T1000 (cell line): ENCODE measurements around the gene MYO7B.
"Not testable (repeated sequence)": the region's sequence is repeated elsewhere in the genome, so short reads cannot be mapped to it uniquely, and the experiment has no call there.

Source experiments
- DNase-seq: peaks from one replicate; lab custom pipeline; 2025; ENCODE audit warnings: mixed read lengths; lab: John Stamatoyannopoulos, UW

The MYO7B gene

GRCh38 chr2:127552846-127553245, 17.4 kb downstream of the MYO7B start:
- DNase-seq: no peak

- no peak for DNase-seq
These were observed 23.4 kb downstream of the MYO7B start for GRCh38 chr2:127558911-127559310.

GRCh38 chr2:127559454-127559853, 24.0 kb downstream of the MYO7B start:
- no peak for DNase-seq

GRCh38 chr2:127560201-127560930, 24.9 kb downstream of the MYO7B start:
- peak; percentile 58 for DNase-seq

DNA sequence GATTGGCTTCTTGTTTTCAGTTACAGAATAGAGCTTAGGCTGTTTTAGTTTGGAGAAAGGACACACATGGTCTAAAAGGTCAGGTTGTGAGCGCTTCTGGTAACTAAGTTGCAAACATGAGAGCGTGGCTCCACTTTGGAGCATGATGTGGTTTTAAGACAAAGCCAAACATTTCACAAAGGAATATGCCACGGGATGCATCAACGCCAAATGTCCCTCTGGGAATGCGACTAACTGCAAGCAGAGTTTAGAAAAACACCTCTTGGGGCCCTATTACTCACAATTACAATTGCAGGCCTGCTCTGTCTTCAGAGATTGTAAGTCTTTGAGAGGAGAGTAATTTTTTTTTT, 25.4 kb downstream of the MYO7B start:
- DNase-seq: no peak

DNA sequence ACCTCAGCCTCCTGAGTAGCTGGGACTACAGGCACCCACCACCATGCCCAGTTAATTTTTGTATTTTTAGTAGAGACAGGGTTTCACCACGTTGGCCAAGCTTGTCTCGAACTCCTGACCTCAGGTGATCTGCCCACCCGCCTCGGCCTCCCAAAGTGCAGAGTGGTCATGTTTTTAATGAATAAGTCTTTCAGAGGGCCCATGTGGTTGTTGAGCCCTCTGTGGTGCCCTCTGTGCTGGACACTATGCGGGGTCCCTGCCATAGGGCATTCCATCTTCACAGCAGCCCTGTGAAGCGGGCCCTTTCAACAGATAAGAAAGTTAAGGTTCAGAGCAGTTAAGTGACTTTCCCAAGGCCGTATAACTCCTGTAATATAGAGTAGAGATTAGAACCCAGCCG, 25.9 kb downstream of the MYO7B start:
- no peak for DNase-seq

GRCh38 chr2:127562936-127563335, 27.5 kb downstream of the MYO7B start:
- DNase-seq: no peak

- DNase-seq: no peak
These were observed 28.3 kb downstream of the MYO7B start for GRCh38 chr2:127563458-127564428.

- no peak for DNase-seq
These were observed 29.2 kb downstream of the MYO7B start for GRCh38 chr2:127564429-127565260.

GRCh38 chr2:127565261-127566138, 30.0 kb downstream of the MYO7B start:
- DNase-seq: no peak

DNA sequence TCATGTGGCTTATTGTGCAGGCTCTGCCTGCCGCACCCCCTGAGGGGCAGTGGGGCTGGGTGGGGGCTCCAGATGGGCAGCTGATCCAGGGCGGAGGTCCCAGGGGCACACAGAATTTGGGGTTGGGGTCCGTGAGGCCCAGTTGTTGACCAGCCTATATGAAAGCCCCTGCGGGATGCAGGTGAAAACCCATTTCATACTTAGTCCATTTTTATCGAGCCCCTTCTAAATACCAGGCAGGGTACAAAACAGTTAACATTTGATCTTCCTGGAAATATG, 30.6 kb downstream of the MYO7B start:
- DNase-seq: no peak

GRCh38 chr2:127566576-127566975, 31.1 kb downstream of the MYO7B start:
- no peak for DNase-seq

DNA sequence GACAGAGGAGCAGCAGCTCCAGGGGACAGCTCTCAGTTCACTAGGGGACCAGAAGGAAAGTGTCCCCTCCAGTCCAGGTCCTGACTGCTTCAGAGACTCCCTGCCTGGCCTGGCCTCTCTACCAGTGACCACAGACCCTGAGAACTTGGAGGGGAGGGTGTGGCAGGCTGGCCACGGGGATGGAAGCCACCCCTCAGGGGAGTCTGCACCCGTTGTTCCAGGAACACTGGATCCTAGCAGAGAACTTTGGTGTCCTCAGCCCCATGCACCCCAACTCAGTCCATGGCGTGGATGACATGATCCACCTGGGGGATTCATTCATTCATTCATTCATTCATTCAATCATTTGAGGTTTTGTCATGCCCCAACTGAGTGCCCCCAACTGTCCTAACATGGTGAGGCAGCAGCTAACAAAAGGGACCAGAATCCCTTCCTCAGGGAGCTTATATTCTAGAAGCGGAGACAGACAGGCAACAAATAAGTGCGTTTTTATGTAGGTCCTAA, 31.9 kb downstream of the MYO7B start:
- DNase-seq: no peak

DNA sequence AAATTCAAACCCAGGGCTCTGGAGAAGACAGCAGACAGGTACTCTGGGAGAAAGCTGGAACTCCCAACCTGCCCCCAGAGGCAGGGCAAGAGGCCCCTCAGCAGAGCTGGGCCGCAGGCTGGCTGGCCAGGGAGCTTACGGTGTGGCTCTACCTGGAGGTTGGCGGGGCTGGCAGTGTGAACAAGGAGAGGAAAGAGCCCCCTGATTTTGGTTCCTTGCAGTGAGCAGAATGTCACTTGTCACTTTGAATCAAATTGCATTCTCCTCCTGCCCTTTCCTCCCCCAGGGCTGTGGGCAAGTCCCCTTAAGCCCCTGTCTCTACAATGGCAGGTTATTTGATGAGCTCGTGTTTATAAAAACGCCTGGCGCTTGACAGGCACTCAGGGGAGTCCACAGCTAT, 32.6 kb downstream of the MYO7B start:
- DNase-seq: no peak

DNA sequence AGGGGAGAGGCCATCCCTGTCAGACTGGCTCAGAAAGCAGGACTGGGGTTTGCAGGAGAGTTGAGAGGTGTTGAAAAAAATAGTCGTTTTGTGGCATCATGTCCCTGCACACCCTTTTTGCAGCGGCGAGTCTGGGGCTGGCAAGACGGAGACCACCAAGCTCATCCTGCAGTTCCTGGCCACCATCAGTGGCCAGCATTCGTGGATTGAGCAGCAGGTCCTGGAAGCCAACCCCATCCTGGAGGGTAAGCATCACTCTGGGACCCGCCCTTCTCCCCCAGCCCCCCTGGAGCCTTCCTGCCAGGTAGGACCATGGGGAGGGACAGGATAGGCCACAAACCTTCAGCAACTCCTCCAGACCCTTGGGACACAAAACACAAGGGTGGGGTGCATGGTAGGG, 34.2 kb downstream of the MYO7B start:
- DNase-seq: no peak

DNA sequence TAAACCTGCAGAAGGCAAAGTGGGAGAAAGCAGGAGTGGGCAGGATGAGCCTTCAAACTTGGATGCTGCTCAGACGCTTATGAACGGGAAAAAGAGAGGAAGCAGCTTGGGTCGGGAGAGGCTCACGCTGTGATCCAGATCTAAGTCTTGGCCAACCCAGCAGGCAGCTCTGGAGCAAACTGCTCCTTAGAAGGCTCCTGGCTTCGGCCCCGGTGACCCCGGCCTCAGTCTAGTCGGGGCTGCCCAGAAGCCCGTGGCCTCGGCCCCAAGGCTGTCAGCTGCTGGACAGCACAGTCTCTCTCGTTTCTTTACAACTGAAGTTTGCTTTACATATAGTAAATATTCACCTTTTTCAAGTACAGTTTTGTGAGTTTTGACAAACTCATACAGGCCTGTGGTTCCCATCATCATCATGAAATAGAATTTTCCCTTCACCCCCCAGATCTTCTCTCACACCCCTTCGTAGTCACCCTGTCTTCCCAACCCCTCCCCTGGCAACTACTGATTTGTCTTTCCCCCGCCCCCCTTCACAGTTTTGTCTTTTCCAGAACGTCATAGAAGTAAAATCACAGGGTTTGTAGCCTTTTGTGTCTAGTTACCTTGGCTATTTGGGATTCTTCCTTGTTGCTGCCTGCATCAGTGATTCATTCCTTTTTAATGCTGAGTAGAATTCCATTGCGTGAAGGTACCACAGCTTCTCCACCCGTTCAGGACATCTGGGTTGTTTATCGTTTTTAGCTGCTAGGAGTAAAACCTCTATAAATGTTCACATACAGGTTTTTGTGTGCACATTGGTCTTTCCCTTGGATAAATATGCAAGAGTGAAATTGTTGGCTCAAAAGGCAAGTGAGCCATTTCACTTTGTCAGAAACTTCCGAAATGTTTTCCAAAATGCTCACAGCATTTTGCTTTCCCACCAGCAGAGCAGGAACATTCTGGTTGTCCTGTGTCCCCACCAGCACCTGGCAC, 35.1 kb downstream of the MYO7B start:
- DNase-seq: no peak

GRCh38 chr2:127572352-127572751, 36.9 kb downstream of the MYO7B start:
- not testable (repeated sequence) for DNase-seq

- DNase-seq: no peak
These were observed 37.4 kb downstream of the MYO7B start for GRCh38 chr2:127572841-127573240.

- DNase-seq: no peak
These were observed 37.8 kb downstream of the MYO7B start for GRCh38 chr2:127573298-127573697.

- DNase-seq: no peak
These were observed 38.3 kb downstream of the MYO7B start for GRCh38 chr2:127573771-127574170.
